ENCODE results near the gene PHOX2B.

PHOX2B gene

GRCh38 chr4:41795796-41796385, 47.4 kb upstream of the PHOX2B start:
- H3K18ac ChIP-seq (ENCODE audit: low read length): no peak overlapping the region
- H3K27me3 ChIP-seq (ENCODE audit: control insufficient read depth in 3 of 3, insufficient read depth in 3 of 3, low read depth in 1 of 3, low read length in 3 of 3): peaks cover 0 to 35% (median 0%) of the 10 kb centered on the region in 3 experiments
- H3K9me3 ChIP-seq (replicated peaks in 1 of 2; ENCODE audit: control insufficient read depth in 2 of 2, insufficient read depth in 1 of 2, low read depth in 1 of 2, low read length in 2 of 2): no peaks in the 10 kb centered on the region
- H3K14ac ChIP-seq (ENCODE audit: low read length): no peak overlapping the region
- H3K36me3 ChIP-seq (replicated peaks in 1 of 2; ENCODE audit: control insufficient read depth in 2 of 2, insufficient read depth in 2 of 2, low read length in 2 of 2): no peaks in the 10 kb centered on the region
- no peak overlapping the region for H4K91ac ChIP-seq (ENCODE audit: low read depth, low read length, poor library complexity)
- no peak overlapping the region for H3K9ac ChIP-seq (ENCODE audit: low read depth, low read length, poor library complexity)
- H2BK5ac ChIP-seq (ENCODE audit: low read length): no peak overlapping the region
- H2BK15ac ChIP-seq (ENCODE audit: low read length): no peak overlapping the region
- H2BK120ac ChIP-seq (ENCODE audit: low read depth, low read length): no peak overlapping the region
- H3K23ac ChIP-seq (ENCODE audit: low read depth, low read length, poor library complexity): no peak overlapping the region
- no peak overlapping the region for H2AFZ ChIP-seq (ENCODE audit: low read length)
- no peak for DNase-seq (ENCODE audit: low spot score)
- H2BK12ac ChIP-seq (ENCODE audit: low read length): no peak overlapping the region
- H3K79me1 ChIP-seq (ENCODE audit: low read depth, low read length): no peaks in the 10 kb centered on the region
- WGBS, 2 donors (ENCODE audit: extremely low coverage in 2 of 2, insufficient read length in 2 of 2, insufficient replicate concordance in 1 of 2): no CpG with 5 or more reads among the region's 2 CpGs
- no peak overlapping the region for H2AK5ac ChIP-seq (ENCODE audit: low read depth, low read length)
- no peak overlapping the region for H3K4me2 ChIP-seq (ENCODE audit: insufficient read depth, low read length, poor library complexity, severe bottlenecking)
- no peak overlapping the region for H3K4me3 ChIP-seq (ENCODE audit: low read length in 2 of 2)
- H3K4ac ChIP-seq (ENCODE audit: low read length): no peak overlapping the region
- H4K8ac ChIP-seq (ENCODE audit: low read depth, low read length): no peak overlapping the region
- H3K27ac ChIP-seq (replicated peaks; ENCODE audit: low read length): peak overlapping the region; percentile 79
- H3K4me1 ChIP-seq (ENCODE audit: control insufficient read depth in 2 of 2, insufficient read depth in 1 of 2, low read depth in 1 of 2, low read length in 2 of 2): peaks cover 6 to 13% of the 10 kb centered on the region in 2 donors

GRCh38 chr4:41792166-41792565, 43.6 kb upstream of the PHOX2B start:
- H3K23ac ChIP-seq (ENCODE audit: low read depth, low read length, poor library complexity): no peak overlapping the region
- no peak overlapping the region for H2BK12ac ChIP-seq (ENCODE audit: low read length)
- H3K9ac ChIP-seq (ENCODE audit: low read depth, low read length, poor library complexity): no peak overlapping the region
- H3K4me1 ChIP-seq (ENCODE audit: control insufficient read depth in 2 of 2, insufficient read depth in 1 of 2, low read depth in 1 of 2, low read length in 2 of 2): peaks cover 6 to 10% of the 10 kb centered on the region in 2 donors
- peak overlapping the region; percentile 35 for H3K18ac ChIP-seq (ENCODE audit: low read length)
- no peaks in the 10 kb centered on the region for H3K79me1 ChIP-seq (ENCODE audit: low read depth, low read length)
- H3K36me3 ChIP-seq (replicated peaks in 1 of 2; ENCODE audit: control insufficient read depth in 2 of 2, insufficient read depth in 2 of 2, low read length in 2 of 2): no peaks in the 10 kb centered on the region
- H3K4me2 ChIP-seq (ENCODE audit: insufficient read depth, low read length, poor library complexity, severe bottlenecking): no peak overlapping the region
- no peak overlapping the region for H3K27ac ChIP-seq (replicated peaks; ENCODE audit: low read length)
- H2AFZ ChIP-seq (ENCODE audit: low read length): no peak overlapping the region
- no peak overlapping the region for H4K91ac ChIP-seq (ENCODE audit: low read depth, low read length, poor library complexity)
- H3K9me3 ChIP-seq (replicated peaks in 1 of 2; ENCODE audit: control insufficient read depth in 2 of 2, insufficient read depth in 1 of 2, low read depth in 1 of 2, low read length in 2 of 2): no peaks in the 10 kb centered on the region
- H2BK120ac ChIP-seq (ENCODE audit: low read depth, low read length): no peak overlapping the region
- H3K14ac ChIP-seq (ENCODE audit: low read length): no peak overlapping the region
- peaks cover 0 to 45% (median 0%) of the 10 kb centered on the region in 3 experiments for H3K27me3 ChIP-seq (ENCODE audit: control insufficient read depth in 3 of 3, insufficient read depth in 3 of 3, low read depth in 1 of 3, low read length in 3 of 3)
- WGBS, 2 donors (ENCODE audit: extremely low coverage in 2 of 2, insufficient read length in 2 of 2, insufficient replicate concordance in 1 of 2): no CpG with 5 or more reads among the region's 3 CpGs
- H2BK15ac ChIP-seq (ENCODE audit: low read length): no peak overlapping the region
- no peak overlapping the region for H2AK5ac ChIP-seq (ENCODE audit: low read depth, low read length)
- no peak overlapping the region for H3K4me3 ChIP-seq (ENCODE audit: low read length in 2 of 2)
- no peak overlapping the region for H4K8ac ChIP-seq (ENCODE audit: low read depth, low read length)
- H2BK5ac ChIP-seq (ENCODE audit: low read length): no peak overlapping the region
- no peak overlapping the region for H3K4ac ChIP-seq (ENCODE audit: low read length)
- DNase-seq (ENCODE audit: low spot score): no peak

- no peak for DNase-seq (ENCODE audit: low spot score)
- Histone ChIP-seq H3K9me3 (replicated peaks in 1 of 2; ENCODE audit: control insufficient read depth in 2 of 2, insufficient read depth in 1 of 2, low read depth in 1 of 2, low read length in 2 of 2) (no peaks in the 10 kb centered on the region), H4K91ac (ENCODE audit: low read depth, low read length, poor library complexity) (no peak overlapping the region), H3K79me1 (ENCODE audit: low read depth, low read length) (no peaks in the 10 kb centered on the region), H2BK15ac (ENCODE audit: low read length) (no peak overlapping the region), H3K4ac (ENCODE audit: low read length) (no peak overlapping the region), H2AK5ac (ENCODE audit: low read depth, low read length) (no peak overlapping the region), H4K8ac (ENCODE audit: low read depth, low read length) (no peak overlapping the region), H2BK5ac (ENCODE audit: low read length) (no peak overlapping the region), H2BK12ac (ENCODE audit: low read length) (no peak overlapping the region), H3K36me3 (replicated peaks in 1 of 2; ENCODE audit: control insufficient read depth in 2 of 2, insufficient read depth in 2 of 2, low read length in 2 of 2) (no peaks in the 10 kb centered on the region), H3K14ac (ENCODE audit: low read length) (no peak overlapping the region), H3K27ac (replicated peaks; ENCODE audit: low read length) (no peak overlapping the region), H2AFZ (ENCODE audit: low read length) (no peak overlapping the region), H3K18ac (ENCODE audit: low read length) (no peak overlapping the region), H3K4me1 (ENCODE audit: control insufficient read depth in 2 of 2, insufficient read depth in 1 of 2, low read depth in 1 of 2, low read length in 2 of 2) (peaks cover 3 to 8% of the 10 kb centered on the region in 2 donors), H3K4me3 (ENCODE audit: low read length in 2 of 2) (no peak overlapping the region), H2BK120ac (ENCODE audit: low read depth, low read length) (no peak overlapping the region), H3K27me3 (ENCODE audit: control insufficient read depth in 3 of 3, insufficient read depth in 3 of 3, low read depth in 1 of 3, low read length in 3 of 3) (peaks cover 0 to 48% (median 0%) of the 10 kb centered on the region in 3 experiments), H3K9ac (ENCODE audit: low read depth, low read length, poor library complexity) (no peak overlapping the region), H3K4me2 (ENCODE audit: insufficient read depth, low read length, poor library complexity, severe bottlenecking) (no peak overlapping the region), H3K23ac (ENCODE audit: low read depth, low read length, poor library complexity) (no peak overlapping the region)
- WGBS, 2 donors (ENCODE audit: extremely low coverage in 2 of 2, insufficient read length in 2 of 2, insufficient replicate concordance in 1 of 2): no CpG with 5 or more reads among the region's 2 CpGs
Observed at GRCh38 chr4:41791557-41791956, 43.0 kb upstream of the PHOX2B start.

- H3K79me1 ChIP-seq (ENCODE audit: low read depth, low read length): no peaks in the 10 kb centered on the region
- no peak overlapping the region for H3K14ac ChIP-seq (ENCODE audit: low read length)
- H3K9ac ChIP-seq (ENCODE audit: low read depth, low read length, poor library complexity): no peak overlapping the region
- H3K9me3 ChIP-seq (replicated peaks in 1 of 2; ENCODE audit: control insufficient read depth in 2 of 2, insufficient read depth in 1 of 2, low read depth in 1 of 2, low read length in 2 of 2): no peaks in the 10 kb centered on the region
- no peak overlapping the region for H3K27ac ChIP-seq (replicated peaks; ENCODE audit: low read length)
- no peak overlapping the region for H3K4me2 ChIP-seq (ENCODE audit: insufficient read depth, low read length, poor library complexity, severe bottlenecking)
- no peak overlapping the region for H2AK5ac ChIP-seq (ENCODE audit: low read depth, low read length)
- H2BK15ac ChIP-seq (ENCODE audit: low read length): no peak overlapping the region
- no peak overlapping the region for H2BK5ac ChIP-seq (ENCODE audit: low read length)
- H3K23ac ChIP-seq (ENCODE audit: low read depth, low read length, poor library complexity): no peak overlapping the region
- no CpG with 5 or more reads among the region's 8 CpGs for WGBS, 2 donors (ENCODE audit: extremely low coverage in 2 of 2, insufficient read length in 2 of 2, insufficient replicate concordance in 1 of 2)
- peaks cover 0 to 35% (median 0%) of the 10 kb centered on the region in 3 experiments for H3K27me3 ChIP-seq (ENCODE audit: control insufficient read depth in 3 of 3, insufficient read depth in 3 of 3, low read depth in 1 of 3, low read length in 3 of 3)
- no peaks in the 10 kb centered on the region for H3K36me3 ChIP-seq (replicated peaks in 1 of 2; ENCODE audit: control insufficient read depth in 2 of 2, insufficient read depth in 2 of 2, low read length in 2 of 2)
- H3K4ac ChIP-seq (ENCODE audit: low read length): no peak overlapping the region
- H3K4me1 ChIP-seq (ENCODE audit: control insufficient read depth in 2 of 2, insufficient read depth in 1 of 2, low read depth in 1 of 2, low read length in 2 of 2): peaks cover 0 to 2% of the 10 kb centered on the region in 2 donors
- no peak overlapping the region for H2AFZ ChIP-seq (ENCODE audit: low read length)
- H2BK120ac ChIP-seq (ENCODE audit: low read depth, low read length): no peak overlapping the region
- no peak overlapping the region for H4K8ac ChIP-seq (ENCODE audit: low read depth, low read length)
- H3K4me3 ChIP-seq (ENCODE audit: low read length in 2 of 2): no peak overlapping the region
- no peak overlapping the region for H2BK12ac ChIP-seq (ENCODE audit: low read length)
- no peak for DNase-seq (ENCODE audit: low spot score)
- no peak overlapping the region for H3K18ac ChIP-seq (ENCODE audit: low read length)
- H4K91ac ChIP-seq (ENCODE audit: low read depth, low read length, poor library complexity): no peak overlapping the region
Observed at GRCh38 chr4:41787931-41788330, 39.4 kb upstream of the PHOX2B start.
